Loucy (cell line): Measurements from ENCODE around the gene TLR8.
A peak's percentile ranks its signal among the peaks of the same experiment; 100 is the strongest.

ENCODE experiments used
- EZH2phosphoT487 ChIP-seq: fragments of 200-600 bp; IDR thresholded peaks from 2 replicates; pipeline ENCODE4 v1.6.1; 2018; ENCODE audit warnings: antibody characterized with exemption, mild to moderate bottlenecking, moderate library complexity, borderline replicate concordance
- TF ChIP-seq, protein P1 (sequence below): fragments of 200-600 bp; sonication (generic); conservative IDR thresholded peaks from 2 replicates; pipeline ENCODE4 v1.5.1; 2014; ENCODE audit warnings: mild to moderate bottlenecking, antibody characterized with exemption, low read length

DNA sequence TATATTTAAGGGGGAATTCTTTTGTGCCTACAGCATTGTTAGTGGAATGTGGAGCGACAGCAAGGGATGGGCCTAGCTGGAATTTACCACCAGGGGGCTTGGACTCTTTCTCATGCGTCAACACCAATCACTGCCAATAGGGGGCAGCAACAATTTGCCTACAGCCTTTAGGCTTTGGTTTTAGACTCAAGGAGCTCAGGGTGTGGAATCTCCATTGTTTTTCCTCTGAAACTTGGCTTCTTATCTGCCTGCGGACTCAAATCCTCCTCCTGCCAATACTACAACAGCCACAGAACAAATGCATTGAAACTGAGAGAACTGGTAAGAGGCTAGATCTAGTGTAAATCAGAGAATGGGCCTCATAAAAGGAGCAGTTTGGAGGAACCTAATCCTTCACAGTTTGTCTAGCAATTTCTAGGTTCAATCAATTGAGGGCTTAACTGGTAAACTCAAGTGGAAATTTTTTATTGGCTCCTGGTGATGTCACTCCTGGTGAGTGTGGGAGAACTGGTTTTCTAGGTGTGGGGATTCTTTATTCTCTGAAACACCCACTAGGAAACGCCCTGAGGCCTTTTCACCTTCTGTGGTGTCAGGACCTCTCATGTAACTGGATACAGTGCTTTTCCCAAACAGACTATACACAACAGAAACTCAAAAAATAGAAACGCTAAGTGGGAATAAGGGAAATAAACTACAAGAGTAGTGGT is 40.6 kb downstream of the TLR8 start:
- TF ChIP-seq, protein P1, sequence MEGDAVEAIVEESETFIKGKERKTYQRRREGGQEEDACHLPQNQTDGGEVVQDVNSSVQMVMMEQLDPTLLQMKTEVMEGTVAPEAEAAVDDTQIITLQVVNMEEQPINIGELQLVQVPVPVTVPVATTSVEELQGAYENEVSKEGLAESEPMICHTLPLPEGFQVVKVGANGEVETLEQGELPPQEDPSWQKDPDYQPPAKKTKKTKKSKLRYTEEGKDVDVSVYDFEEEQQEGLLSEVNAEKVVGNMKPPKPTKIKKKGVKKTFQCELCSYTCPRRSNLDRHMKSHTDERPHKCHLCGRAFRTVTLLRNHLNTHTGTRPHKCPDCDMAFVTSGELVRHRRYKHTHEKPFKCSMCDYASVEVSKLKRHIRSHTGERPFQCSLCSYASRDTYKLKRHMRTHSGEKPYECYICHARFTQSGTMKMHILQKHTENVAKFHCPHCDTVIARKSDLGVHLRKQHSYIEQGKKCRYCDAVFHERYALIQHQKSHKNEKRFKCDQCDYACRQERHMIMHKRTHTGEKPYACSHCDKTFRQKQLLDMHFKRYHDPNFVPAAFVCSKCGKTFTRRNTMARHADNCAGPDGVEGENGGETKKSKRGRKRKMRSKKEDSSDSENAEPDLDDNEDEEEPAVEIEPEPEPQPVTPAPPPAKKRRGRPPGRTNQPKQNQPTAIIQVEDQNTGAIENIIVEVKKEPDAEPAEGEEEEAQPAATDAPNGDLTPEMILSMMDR, result peak; percentile 97
- TF ChIP-seq EZH2phosphoT487, result no peak
